A673 (cell line): Measurements from ENCODE around the gene DAB1.

Source experiments
- EZH2 ChIP-seq: fragments of 200-600 bp; sonication (generic); IDR thresholded peaks from 2 replicates; pipeline ENCODE4 v1.6.1; 2017; ENCODE audit warnings: borderline replicate concordance, low read depth, mild to moderate bottlenecking, mixed read lengths, antibody characterized with exemption, low read length; ENCODE audit not compliant: poor library complexity, severe bottlenecking
- TF ChIP-seq, protein P1 (sequence below): fragments of 300-800, 200-600 bp; sonication (generic); conservative IDR thresholded peaks from 2 replicates; pipeline ENCODE4 v1.5.1; 2017; ENCODE audit warnings: low read depth, mild to moderate bottlenecking, antibody characterized with exemption, low read length, moderate library complexity, mixed read lengths

DNA sequence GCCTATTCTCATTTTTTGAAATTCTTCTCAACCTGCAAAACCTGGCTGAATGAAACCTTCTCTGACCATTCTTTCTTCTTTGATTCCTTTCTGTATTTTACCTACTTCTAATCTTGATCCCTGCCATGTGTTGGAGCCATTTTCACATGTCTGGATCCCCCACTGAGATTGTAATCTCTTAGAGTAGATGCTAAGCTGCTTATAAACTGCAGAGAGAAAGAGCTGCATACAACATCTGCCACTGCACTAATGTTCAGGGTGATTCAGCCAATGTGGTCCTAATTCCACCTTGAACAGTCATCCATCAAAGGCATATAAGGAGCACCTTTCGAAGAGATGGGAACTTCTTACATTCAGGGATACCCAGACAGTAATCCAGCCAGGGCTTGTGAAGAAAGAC lies 16.2 kb upstream of the DAB1 start:
- TF ChIP-seq, protein P1, sequence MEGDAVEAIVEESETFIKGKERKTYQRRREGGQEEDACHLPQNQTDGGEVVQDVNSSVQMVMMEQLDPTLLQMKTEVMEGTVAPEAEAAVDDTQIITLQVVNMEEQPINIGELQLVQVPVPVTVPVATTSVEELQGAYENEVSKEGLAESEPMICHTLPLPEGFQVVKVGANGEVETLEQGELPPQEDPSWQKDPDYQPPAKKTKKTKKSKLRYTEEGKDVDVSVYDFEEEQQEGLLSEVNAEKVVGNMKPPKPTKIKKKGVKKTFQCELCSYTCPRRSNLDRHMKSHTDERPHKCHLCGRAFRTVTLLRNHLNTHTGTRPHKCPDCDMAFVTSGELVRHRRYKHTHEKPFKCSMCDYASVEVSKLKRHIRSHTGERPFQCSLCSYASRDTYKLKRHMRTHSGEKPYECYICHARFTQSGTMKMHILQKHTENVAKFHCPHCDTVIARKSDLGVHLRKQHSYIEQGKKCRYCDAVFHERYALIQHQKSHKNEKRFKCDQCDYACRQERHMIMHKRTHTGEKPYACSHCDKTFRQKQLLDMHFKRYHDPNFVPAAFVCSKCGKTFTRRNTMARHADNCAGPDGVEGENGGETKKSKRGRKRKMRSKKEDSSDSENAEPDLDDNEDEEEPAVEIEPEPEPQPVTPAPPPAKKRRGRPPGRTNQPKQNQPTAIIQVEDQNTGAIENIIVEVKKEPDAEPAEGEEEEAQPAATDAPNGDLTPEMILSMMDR = no peak
- TF ChIP-seq EZH2 = no peak
